SK-N-SH treated with all-trans-retinoic acid at 6 μM for 48 hours (cell line): ENCODE results near the gene AOC2.

ENCODE experiments used
- ATAC-seq: fragments of 200-7000 bp; cut with Tn5 transposase; 3 replicates; pipeline ENCODE4 v1.9.1; 2020; ENCODE audit warnings: mild to moderate bottlenecking, moderate library complexity
- ARNTL ChIP-seq: fragments of 450-650 bp; formaldehyde crosslinking; IDR thresholded peaks from 2 replicates; pipeline ENCODE4 v1.5.0; 2020; ENCODE audit warnings: low read depth, mild to moderate bottlenecking, moderate library complexity, borderline replicate concordance
- BACH2 ChIP-seq: fragments of 250-450 bp; sonication (Bioruptor Pico); IDR thresholded peaks from 2 replicates; pipeline ENCODE4 v1.9.0; 2021; ENCODE audit warnings: mild to moderate bottlenecking, borderline replicate concordance
- CREB5 ChIP-seq: fragments of 250-450 bp; sonication (Bioruptor Pico); IDR thresholded peaks from 2 replicates; pipeline ENCODE4 v1.5.1; 2020; ENCODE audit warnings: low read depth, mild to moderate bottlenecking, moderate library complexity
- CSDC2 ChIP-seq: fragments of 250-450 bp; sonication (Bioruptor Pico); IDR thresholded peaks from 2 replicates; pipeline ENCODE4 v1.5.0; 2020; ENCODE audit warnings: mild to moderate bottlenecking, moderate library complexity
- CSRNP3 ChIP-seq: fragments of 250-450 bp; sonication (Bioruptor Pico); IDR thresholded peaks from 2 replicates; pipeline ENCODE4 v1.5.1; 2021; ENCODE audit warnings: mild to moderate bottlenecking, moderate library complexity
- ESRRG ChIP-seq: fragments of 250-450 bp; sonication (Bioruptor Pico); IDR thresholded peaks from 2 replicates; pipeline ENCODE4 v1.6.1; 2021; ENCODE audit warnings: mild to moderate bottlenecking
- GLIS3 ChIP-seq: fragments of 250-450 bp; sonication (Bioruptor Pico); IDR thresholded peaks from 2 replicates; pipeline ENCODE4 v1.5.0; 2020; ENCODE audit warnings: mild to moderate bottlenecking, moderate library complexity
- ISL1 ChIP-seq: fragments of 250-450 bp; sonication (Bioruptor Pico); IDR thresholded peaks from 2 replicates; pipeline ENCODE4 v2.1.2; 2022; ENCODE audit warnings: mild to moderate bottlenecking, moderate library complexity
- POU6F1 ChIP-seq: fragments of 250-450 bp; sonication (Bioruptor Pico); IDR thresholded peaks from 2 replicates; pipeline ENCODE4 v1.8.0; 2021; ENCODE audit warnings: low read depth, mild to moderate bottlenecking, moderate library complexity, borderline replicate concordance
- RARB ChIP-seq: fragments of 250-450 bp; sonication (Bioruptor Pico); IDR thresholded peaks from 2 replicates; pipeline ENCODE4 v1.8.0; 2021; ENCODE audit warnings: mild to moderate bottlenecking, moderate library complexity
- SNAI2 ChIP-seq: fragments of 250-450 bp; sonication (Bioruptor Pico); IDR thresholded peaks from 2 replicates; pipeline ENCODE4 v1.5.0; 2020; ENCODE audit warnings: mild to moderate bottlenecking, moderate library complexity
- TCF4 ChIP-seq: fragments of 250-450 bp; sonication (Bioruptor Pico); IDR thresholded peaks from 2 replicates; pipeline ENCODE4 v1.8.0; 2021; ENCODE audit warnings: mild to moderate bottlenecking, moderate library complexity, borderline replicate concordance
- ZFP3 ChIP-seq: fragments of 250-450 bp; sonication (Bioruptor Pico); IDR thresholded peaks from 2 replicates; pipeline ENCODE4 v1.5.0; 2020; ENCODE audit warnings: mild to moderate bottlenecking, moderate library complexity
- ZFP30 ChIP-seq: fragments of 450-650 bp; formaldehyde crosslinking; IDR thresholded peaks from 2 replicates; pipeline ENCODE4 v1.5.0; 2022; ENCODE audit warnings: mild to moderate bottlenecking, moderate library complexity
- ZNF565 ChIP-seq: fragments of 450-650 bp; formaldehyde crosslinking; conservative IDR thresholded peaks from 2 replicates; pipeline ENCODE4 v1.5.0; 2020; ENCODE audit warnings: low read depth, mild to moderate bottlenecking, moderate library complexity
- ZNF70 ChIP-seq: fragments of 450-650 bp; formaldehyde crosslinking; IDR thresholded peaks from 2 replicates; pipeline ENCODE4 v1.5.0; 2020; ENCODE audit warnings: mild to moderate bottlenecking, moderate library complexity
- TF ChIP-seq, protein P1 (sequence below): fragments of 250-450 bp; sonication (Bioruptor Pico); IDR thresholded peaks from 2 replicates; pipeline ENCODE4 v1.8.0; 2020; ENCODE audit warnings: mild to moderate bottlenecking, moderate library complexity, borderline replicate concordance

Gene AOC2

DNA sequence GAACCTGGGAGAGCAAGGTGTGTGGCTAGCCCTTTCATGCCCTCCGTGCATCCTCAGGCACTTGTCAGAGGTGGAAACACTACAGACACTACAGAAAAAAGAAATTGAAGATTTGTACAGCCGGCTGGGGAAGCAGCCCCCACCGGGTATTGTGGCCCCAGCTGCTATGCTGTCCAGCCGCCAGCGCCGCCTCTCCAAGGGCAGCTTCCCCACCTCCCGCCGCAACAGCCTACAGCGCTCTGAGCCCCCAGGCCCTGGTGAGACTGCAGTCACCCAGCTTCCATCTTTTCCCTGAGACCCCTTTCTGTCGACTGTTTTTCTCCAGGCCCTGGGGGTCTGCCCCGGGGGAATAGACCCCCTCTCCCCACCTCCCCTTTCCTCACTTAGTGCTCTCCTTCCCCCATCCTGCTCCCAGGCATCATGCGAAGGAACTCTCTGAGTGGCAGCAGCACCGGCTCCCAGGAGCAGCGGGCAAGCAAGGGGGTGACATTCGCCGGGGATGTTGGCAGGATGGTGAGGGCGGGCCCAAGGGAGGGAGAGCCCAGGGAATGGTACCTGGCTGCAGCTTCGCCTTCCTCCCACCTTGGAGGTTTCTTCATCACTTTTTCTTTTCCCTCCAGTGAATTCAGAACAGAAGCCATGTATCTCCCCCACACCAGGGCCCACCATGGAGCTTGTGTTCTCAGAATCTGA, 48.2 kb upstream of the AOC2 start:
- ATAC-seq, result no peak
- TF ChIP-seq CSDC2 (CRISPR knock-in tag) (no peak), ZFP30 (CRISPR knock-in tag) (no peak), ZNF565 (no peak), ZFP3 (no peak), ESRRG (no peak), GLIS3 (no peak), ARNTL (CRISPR knock-in tag) (no peak)
- TF ChIP-seq, protein P1, sequence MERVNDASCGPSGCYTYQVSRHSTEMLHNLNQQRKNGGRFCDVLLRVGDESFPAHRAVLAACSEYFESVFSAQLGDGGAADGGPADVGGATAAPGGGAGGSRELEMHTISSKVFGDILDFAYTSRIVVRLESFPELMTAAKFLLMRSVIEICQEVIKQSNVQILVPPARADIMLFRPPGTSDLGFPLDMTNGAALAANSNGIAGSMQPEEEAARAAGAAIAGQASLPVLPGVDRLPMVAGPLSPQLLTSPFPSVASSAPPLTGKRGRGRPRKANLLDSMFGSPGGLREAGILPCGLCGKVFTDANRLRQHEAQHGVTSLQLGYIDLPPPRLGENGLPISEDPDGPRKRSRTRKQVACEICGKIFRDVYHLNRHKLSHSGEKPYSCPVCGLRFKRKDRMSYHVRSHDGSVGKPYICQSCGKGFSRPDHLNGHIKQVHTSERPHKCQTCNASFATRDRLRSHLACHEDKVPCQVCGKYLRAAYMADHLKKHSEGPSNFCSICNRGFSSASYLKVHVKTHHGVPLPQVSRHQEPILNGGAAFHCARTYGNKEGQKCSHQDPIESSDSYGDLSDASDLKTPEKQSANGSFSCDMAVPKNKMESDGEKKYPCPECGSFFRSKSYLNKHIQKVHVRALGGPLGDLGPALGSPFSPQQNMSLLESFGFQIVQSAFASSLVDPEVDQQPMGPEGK (CRISPR knock-in tag), result no peak

DNA sequence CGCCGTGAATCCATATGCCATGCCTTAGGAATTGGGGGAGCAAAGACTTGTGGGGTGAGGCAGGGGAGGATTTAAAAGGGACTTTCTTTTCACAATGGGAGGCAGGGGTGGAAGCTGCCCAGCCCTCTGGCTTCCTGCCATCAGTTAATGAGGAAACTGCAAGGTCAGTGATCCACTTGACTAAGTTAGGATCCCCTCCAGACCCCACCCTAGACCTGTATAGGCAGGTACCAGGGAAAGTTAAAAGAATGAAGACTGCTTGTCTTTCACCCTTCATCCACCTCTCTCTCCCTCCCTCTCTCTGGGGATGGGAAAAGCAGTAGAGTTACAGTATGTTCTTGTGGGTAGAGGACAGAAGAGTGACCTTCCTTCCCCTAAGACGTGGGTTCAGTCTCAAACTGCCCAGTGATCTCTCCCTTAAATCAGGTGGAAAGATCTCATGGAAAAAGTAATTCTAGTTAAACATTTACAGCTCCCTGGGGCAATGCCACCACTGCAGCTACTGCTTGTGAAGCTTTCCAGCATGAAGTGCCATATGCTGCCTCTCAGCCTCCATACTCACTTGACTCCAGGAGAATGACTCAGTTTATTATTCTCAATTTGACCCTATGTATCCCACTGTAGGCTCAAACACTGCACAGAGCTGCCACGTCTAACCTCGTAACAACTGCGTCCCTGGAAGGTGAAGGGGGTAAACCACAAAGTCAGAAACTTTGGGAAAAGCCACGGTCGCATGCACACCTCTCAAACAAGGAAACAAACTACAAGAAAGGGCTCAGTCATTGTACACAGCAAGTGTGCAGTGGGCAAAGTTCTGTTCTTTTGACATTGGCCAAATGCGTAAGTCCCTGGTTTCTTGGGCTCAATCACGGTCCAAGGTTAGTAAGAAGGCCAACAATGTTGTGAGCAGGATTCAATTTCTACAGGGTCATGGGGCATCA, 47.0 kb upstream of the AOC2 start:
- no peak for ATAC-seq
- TF ChIP-seq ARNTL (CRISPR knock-in tag), result no peak
- TF ChIP-seq CSRNP3 (CRISPR knock-in tag), result no peak
- no peak for TF ChIP-seq BACH2 (CRISPR knock-in tag)
- TF ChIP-seq CREB5 (CRISPR knock-in tag), result no peak
- TF ChIP-seq ISL1 (CRISPR knock-in tag), result no peak
- TF ChIP-seq, protein P1 (CRISPR knock-in tag), result no peak
- TF ChIP-seq RARB (CRISPR knock-in tag), result no peak
- TF ChIP-seq POU6F1, result no peak
- TF ChIP-seq CSDC2 (CRISPR knock-in tag), result no peak
- TF ChIP-seq SNAI2 (CRISPR knock-in tag), result no peak
- TF ChIP-seq TCF4 (CRISPR knock-in tag), result no peak

DNA sequence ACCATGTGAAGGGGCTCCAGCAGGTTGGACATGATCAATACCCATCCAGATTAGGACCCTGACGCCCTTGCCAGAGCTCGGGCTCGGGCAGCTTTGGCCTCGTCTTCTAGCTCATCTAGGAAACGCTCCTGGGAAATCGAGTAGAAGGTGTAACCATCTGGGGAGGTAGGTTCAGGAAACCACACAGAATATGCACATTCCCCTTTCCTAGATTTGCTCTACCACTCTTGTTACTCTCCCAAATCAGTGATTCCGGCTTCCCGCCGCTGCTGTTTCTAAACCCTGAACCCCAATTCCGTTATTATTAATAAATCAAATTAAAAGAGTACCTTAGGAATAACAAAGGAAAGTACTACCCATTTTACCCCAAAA, 46.4 kb upstream of the AOC2 start:
- TF ChIP-seq, protein P1 (CRISPR knock-in tag), result no peak
- TF ChIP-seq RARB (CRISPR knock-in tag) (no peak), CSDC2 (CRISPR knock-in tag) (no peak), BACH2 (CRISPR knock-in tag) (no peak), CREB5 (CRISPR knock-in tag) (no peak), ZNF70 (CRISPR knock-in tag) (no peak), CSRNP3 (CRISPR knock-in tag) (no peak)
- no peak for ATAC-seq
